Measurements from ENCODE around the gene KCNH8.
A peak's percentile ranks its signal among the peaks of the same experiment; 100 is the strongest.

Gene KCNH8

DNA sequence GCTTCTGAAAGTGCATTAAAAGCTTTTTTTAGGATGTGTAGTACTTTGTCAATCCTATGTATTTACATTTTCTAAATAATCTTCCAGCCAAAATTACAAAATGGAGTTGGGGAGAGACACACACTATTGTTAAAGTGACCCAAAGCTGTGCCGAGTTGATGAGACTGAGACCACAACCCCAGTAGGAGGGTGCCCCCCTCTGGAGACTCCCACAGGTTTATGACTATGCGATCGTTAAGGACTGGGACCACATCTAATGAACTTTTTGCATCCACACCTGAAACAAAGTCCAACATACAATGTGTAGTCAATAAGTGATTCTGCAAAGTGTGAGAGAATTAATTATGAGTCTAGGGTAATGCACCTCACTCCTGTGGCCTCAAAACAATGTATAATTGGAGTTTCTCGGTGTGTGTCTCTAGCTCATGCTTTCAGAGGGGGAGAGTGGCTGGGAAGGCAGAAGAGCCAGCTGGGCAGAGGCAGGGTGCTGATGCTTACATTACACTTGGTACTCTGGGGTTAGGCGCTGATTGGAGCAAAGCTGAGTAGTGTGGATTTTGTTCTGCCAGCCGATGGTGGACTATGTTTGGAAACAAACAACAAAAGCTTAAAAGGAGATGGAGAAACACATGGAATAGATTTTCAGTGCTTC, 102.8 kb downstream of the KCNH8 start:
- TF ChIP-seq, protein P1, sequence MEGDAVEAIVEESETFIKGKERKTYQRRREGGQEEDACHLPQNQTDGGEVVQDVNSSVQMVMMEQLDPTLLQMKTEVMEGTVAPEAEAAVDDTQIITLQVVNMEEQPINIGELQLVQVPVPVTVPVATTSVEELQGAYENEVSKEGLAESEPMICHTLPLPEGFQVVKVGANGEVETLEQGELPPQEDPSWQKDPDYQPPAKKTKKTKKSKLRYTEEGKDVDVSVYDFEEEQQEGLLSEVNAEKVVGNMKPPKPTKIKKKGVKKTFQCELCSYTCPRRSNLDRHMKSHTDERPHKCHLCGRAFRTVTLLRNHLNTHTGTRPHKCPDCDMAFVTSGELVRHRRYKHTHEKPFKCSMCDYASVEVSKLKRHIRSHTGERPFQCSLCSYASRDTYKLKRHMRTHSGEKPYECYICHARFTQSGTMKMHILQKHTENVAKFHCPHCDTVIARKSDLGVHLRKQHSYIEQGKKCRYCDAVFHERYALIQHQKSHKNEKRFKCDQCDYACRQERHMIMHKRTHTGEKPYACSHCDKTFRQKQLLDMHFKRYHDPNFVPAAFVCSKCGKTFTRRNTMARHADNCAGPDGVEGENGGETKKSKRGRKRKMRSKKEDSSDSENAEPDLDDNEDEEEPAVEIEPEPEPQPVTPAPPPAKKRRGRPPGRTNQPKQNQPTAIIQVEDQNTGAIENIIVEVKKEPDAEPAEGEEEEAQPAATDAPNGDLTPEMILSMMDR (conservative IDR thresholded peaks at IDR 0.05; ENCODE audit: low read depth, low read length) = no peak
- H3K4me3 ChIP-seq (ENCODE audit: low read length) = no peak overlapping the region
- DNase-seq (ENCODE audit: low read depth) = no peak

DNA sequence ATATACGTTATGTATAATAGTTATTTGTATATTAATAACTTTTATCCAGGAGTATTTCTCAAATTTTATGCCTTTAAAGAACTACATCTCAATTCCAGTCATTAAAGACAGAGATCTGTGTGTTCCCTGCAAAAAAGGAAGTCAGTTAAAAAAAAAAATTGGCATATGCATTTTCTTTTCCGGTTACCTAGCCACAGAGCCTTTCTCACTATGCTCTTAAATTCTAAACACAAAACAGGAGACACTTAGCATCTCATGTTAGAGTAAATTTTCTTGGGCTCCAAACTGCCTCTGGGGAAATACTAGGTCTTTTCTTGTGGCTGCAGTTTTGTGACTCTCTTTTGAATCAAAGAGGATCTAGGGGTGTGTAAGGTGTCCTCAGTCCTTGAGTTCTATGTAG, 105.9 kb downstream of the KCNH8 start:
- DNase-seq (ENCODE audit: low read depth) = no peak
- TF ChIP-seq, protein P1 (conservative IDR thresholded peaks at IDR 0.05; ENCODE audit: low read depth, low read length) = no peak
- H3K4me3 ChIP-seq (ENCODE audit: low read length) = no peak overlapping the region

DNA sequence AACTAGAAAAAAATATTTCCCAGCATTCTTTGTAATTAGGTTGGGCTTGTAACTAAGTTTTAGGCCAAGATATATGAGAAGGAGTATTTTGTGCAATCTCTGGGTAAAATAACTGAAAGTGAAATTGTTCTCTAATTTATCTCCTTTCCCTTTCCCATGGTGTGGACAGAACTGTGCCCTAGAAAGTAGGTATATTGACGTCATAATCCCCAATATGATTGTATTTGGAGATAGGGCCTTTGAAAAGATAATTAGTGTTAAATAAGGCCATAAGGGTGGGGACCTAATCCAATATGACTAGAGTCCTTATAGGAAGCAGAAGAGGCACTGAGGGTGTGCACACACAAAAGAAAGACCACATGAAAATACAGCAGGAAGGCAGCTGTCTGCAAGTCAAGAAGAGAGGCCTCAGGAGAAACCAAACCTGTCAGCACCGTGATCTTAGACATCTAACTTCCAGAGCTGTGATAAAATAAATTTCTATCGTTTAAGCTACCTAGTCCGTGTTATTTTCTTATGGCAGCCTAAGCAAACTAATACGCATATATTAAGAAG, 106.6 kb downstream of the KCNH8 start:
- TF ChIP-seq, protein P1 (conservative IDR thresholded peaks at IDR 0.05; ENCODE audit: low read depth, low read length) = no peak
- no peak overlapping the region for H3K4me3 ChIP-seq (ENCODE audit: low read length)
- no peak for DNase-seq (ENCODE audit: low read depth)

DNA sequence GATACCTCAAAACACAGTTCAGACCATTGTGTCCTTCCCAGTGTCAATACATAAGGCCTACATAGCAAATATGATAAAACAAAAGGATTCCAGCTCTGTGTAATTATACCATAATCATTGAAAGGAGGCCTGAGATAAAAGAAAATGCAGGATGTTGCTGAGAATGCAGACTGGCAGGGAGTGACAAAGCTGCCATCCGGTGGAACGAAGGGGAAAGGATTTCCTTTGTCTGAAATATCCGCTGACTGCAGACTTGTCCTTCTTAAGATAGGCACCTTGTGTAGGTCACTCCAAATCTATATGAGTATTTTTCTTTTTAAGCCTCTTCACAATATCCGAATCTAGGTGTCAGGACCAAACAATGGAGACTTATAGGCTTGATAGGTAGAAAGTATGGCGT, 108.0 kb downstream of the KCNH8 start:
- TF ChIP-seq, protein P1 (conservative IDR thresholded peaks at IDR 0.05; ENCODE audit: low read depth, low read length) = peak; percentile 26
- DNase-seq (ENCODE audit: low read depth) = no peak
- no peak overlapping the region for H3K4me3 ChIP-seq (ENCODE audit: low read length)

DNA sequence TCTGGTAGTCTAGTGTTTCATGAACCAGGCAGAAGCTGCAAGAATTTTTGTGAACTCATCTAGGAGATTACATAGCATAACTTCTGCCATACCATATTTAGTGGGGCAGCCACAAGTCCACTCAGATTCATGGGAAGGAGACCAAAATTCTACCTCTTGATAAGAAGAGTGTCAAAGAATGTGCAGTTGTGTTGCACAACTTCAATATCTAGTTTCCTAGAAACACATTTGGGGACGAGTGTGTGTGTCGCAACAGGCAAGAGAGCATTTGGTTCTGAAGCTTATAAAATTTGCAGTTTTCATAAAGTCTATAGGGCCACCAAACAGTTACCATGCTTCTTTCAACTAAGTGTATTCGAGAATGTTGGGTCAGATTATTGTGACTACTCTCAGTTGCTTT, 115.3 kb downstream of the KCNH8 start:
- H3K4me3 ChIP-seq (ENCODE audit: low read length) = no peak overlapping the region
- DNase-seq (ENCODE audit: low read depth) = no peak
- TF ChIP-seq, protein P1 (conservative IDR thresholded peaks at IDR 0.05; ENCODE audit: low read depth, low read length) = no peak

DNA sequence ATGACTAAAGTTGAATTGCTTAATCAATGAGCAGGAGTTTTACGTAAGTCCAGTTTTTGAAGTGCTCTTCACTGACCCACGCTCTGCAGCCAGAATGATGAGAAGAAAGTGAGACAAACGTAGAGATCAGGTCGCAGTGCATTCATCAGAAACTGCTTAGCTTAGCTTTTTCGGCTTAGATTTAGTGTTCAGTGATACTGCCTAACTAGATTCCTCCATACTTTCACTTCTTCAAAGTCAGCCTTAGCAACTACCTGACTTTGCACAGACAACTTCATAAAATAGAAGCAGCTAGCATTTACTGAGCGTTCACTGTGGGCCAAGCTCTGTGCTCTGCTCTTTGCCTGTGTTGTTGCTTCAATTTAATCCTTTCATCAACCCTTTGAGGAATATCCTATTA, 116.1 kb downstream of the KCNH8 start:
- DNase-seq (ENCODE audit: low read depth) = no peak
- TF ChIP-seq, protein P1 (conservative IDR thresholded peaks at IDR 0.05; ENCODE audit: low read depth, low read length) = no peak
- no peak overlapping the region for H3K4me3 ChIP-seq (ENCODE audit: low read length)

DNA sequence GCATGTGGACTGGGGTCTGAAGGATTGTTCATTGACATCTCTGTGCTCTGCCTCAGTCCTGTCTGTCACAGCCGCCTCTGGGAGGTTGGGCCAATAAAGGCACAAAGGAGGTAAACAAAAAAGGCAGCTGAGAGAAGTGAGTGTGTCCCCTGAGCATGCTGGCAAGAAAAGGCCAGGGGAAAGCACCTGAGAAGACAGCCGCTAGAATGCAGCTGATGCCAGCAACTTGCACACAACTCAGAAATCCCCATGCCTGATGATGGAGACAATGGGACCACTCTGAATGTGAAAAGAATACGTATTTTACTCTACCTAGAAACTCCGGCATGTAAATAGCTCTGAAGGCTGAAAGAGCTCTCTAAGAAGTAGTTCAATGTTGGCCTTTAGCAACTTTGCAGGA, 118.7 kb downstream of the KCNH8 start:
- DNase-seq (ENCODE audit: low read depth) = no peak
- H3K4me3 ChIP-seq (ENCODE audit: low read length) = no peak overlapping the region
- TF ChIP-seq, protein P1 (conservative IDR thresholded peaks at IDR 0.05; ENCODE audit: low read depth, low read length) = no peak

All from retinal pigment epithelial cell (primary cell).